Measurements from ENCODE around the gene C14orf132.
"Not testable (repeated sequence)": the region's sequence is repeated elsewhere in the genome, so short reads cannot be mapped to it uniquely, and the experiment has no call there.

C14orf132 gene

GRCh38 chr14:96038920-96039632 lies at the start of gene C14orf132:
C14orf132 (plus strand) TSS chr14:96039362; CDS start chr14:96039501, 139 bp downstream.
- DNase-seq: peak; percentile 53

GRCh38 chr14:95993768-95994592 lies 45.2 kb upstream of the C14orf132 start:
- DNase-seq: peak; percentile 42

DNA sequence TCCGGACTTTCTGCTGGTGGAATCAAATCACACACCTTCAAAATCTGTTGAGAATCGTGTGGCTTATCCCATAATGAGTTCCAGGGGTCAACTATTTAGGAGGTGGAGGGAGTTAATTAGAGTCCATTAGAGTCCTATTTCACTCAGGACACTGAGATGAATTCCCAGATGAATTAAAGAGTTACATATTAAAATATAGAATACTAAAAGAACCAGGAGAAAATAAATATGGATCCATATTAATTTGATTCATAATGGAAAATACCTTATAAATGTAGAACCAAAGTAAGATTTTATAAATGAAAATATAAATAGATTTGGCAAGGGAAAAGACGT lies 44.6 kb upstream of the C14orf132 start:
- DNase-seq: no peak

GRCh38 chr14:95998656-95999055 lies 40.5 kb upstream of the C14orf132 start:
- DNase-seq: peak; percentile 5

DNA sequence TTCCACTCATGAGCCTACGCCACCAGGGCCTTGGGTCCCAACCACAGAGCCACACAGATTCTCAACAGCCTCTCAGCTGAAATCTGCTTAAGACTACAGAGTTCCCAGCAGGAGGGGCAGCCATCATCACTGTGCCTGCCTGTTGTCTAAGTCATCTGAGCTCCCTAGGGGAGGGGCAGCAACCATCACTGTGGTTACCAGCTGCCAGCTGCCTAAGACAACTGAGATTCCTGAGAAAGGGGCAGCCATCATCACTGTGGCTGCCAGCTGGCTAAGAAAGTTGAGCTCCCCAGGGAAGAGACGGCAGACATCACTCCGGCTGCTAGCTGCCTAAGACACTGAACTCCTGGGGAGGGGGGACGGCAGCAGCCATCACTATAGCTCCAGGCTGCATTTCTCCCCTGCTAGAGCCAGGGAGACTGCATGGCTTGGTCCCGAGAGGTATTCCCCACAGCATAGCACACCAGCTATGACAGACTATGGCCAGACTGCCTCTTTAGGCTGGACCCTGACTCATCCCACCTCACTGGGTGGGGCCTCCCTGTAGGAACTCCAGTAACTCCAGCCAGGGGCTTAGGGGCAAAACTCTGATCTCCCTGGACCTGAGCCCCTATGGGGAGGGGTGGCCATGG lies 37.2 kb upstream of the C14orf132 start:
- DNase-seq: no peak

DNA sequence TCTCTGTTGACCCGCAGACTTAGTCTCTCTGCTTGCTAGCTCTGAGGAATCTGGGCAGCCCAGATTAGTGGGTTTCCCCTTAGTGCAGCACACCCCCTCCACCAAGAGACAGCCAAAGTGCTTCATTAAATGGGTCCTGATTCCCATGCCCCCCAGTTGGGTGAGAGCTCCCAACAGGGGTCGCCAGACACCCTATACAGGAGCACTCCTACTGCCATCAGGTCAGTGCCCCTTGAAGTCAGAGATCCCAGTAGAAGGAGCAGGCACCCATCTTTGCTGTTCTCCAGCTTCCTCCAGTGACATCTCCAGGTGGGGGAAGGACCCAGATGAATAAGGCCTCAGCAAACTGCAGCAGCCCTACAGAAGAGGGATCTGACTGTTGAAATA lies 36.7 kb upstream of the C14orf132 start:
- no peak for DNase-seq

GRCh38 chr14:96011131-96011530 lies 28.0 kb upstream of the C14orf132 start:
- DNase-seq: no peak

GRCh38 chr14:96011607-96012006 lies 27.6 kb upstream of the C14orf132 start:
- no peak for DNase-seq

DNA sequence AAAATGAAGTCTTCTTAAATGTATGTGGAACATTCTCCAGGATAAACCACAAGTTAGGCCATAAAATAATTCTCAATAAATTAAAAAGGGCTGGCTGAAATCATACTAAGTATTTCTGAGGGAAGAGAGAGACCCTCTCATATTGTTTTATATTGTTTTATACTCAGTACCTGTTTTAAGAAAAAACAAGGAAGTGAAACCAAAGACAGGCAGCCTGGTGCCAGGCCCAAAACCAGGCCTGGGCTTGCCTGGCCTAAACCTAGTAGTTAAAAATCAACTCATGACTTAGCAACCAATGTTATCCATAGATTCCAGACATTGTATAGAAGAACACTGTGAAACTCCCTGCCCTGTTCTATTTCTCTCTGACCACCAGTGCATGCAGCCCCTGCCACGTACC lies 26.4 kb upstream of the C14orf132 start:
- DNase-seq: not testable (repeated sequence)

GRCh38 chr14:96014176-96014575 lies 25.0 kb upstream of the C14orf132 start:
- no peak for DNase-seq

GRCh38 chr14:96016501-96017160 lies 22.5 kb upstream of the C14orf132 start:
- peak; percentile 61 for DNase-seq

GRCh38 chr14:96017882-96018281 lies 21.3 kb upstream of the C14orf132 start:
- DNase-seq: no peak

- no peak for DNase-seq
Observed at GRCh38 chr14:96027431-96028355, 11.5 kb upstream of the C14orf132 start.

GRCh38 chr14:96029089-96029645 lies 10.0 kb upstream of the C14orf132 start:
- DNase-seq: no peak

DNA sequence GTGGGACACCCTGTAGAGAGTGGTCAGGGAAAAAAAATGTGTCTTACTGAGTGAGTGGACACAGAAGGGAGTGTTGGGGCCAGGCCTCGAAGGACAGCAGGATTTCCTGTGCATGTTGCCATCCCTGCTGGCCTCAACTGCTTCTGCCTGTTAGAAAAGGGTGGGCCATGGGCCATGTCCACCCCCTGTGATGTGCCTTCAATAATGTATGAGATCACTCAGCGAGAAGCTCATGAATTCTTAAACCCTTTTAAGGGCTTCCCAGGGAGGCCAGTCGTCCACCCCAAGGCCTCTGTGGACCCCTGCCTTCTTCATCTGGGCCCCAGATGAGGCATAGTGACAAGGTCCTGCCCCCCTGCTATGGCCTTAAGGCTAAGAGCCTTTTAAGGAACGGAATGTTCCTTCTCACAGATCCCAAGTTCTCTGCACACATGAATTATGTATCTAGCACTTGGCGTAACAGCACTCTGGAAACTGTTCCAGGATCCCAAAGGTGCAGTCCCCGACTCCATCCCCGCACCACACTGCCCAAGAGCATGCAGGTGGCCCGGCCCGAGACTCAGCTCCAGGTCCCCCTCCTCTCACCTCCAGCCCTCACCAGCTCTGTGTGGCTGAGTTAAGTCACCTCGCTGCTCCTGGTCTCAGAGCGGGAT lies 8.9 kb upstream of the C14orf132 start:
- DNase-seq: no peak

DNA sequence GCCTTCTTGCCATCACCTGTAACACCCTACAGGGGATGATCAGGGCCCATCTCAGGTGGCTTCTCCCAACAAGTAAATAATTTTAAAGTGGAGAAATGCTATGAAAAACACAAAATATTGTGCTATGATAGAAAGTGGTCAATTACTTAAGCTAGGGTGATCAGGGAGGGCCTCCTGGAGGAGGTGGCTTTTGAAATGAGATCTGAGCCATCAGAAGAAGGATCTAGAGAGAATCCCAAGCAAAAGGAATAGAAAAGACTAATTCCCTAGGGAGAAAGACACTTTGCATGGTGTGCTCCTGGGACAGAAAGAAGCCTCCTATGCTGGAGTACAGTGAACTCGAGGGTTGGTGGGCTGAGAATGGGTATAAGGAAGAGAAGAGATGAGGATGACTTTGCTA lies 7.5 kb upstream of the C14orf132 start:
- DNase-seq: no peak

DNA sequence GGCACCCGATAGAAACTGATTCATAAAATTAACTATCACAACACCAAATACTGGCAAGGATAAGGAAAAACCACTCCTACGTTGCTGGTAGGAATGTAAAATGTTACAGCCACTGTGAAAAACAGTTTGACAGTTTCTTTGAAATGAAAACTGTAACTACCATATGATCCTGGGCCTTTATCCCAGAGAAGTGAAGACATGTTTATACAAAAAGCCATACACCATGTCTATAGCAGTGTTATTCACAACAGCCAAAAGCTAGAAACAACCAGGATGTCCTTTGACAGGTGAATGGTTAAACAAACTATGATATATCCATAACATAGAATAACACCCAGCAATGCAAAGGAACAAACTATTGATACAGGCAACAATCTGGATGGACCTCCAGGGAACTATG lies 3.7 kb upstream of the C14orf132 start:
- DNase-seq: no peak

DNA sequence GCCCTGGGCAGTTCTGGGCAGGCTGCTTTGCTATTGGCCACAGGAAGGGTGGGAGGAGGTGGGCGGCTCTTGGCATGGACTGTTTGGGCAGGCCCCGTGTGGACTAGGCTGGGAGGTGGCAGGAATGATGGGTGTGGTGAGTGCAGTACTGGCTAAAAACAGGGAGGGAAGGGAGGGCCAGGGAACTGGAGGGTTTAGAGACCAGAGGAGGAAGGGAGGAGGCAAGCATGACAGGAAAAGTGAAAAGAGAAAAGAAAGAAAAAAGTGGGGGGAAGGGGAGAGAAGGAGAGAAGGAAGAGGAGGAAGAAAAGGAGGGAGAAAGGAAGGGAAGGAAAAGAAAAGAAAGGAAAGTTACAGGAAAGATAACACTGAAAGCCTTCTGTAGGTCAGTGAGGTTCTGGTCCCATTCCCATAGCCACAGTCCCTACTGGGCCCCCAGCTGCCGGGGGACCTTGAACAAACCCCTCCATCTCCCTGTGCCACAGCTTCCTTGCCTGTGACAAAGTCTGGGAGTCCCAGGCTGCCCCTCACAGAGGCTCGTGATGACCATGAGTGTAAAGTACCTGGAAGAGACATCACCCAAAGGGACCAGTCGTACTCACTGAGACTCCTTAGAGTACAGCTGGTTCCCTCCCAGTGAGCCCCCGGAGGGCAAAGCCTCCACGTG lies 1.1 kb upstream of the C14orf132 start:
- DNase-seq: no peak

DNA sequence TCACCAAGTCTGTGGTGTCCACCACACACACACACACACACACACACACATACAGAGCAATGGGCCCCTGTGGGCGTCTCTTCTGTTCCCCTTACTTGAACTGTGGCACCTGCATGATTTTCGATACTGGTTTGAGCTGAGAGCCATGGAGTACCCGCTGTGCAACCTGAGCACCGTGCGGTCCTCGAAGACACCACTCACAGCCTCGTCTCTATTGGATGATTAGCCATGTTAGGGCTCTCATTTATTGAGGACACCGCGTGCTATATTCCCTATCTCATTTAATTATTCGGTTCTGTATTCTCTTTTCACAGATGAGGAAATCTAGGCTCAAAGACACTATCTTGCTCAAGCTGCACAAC lies 623 bp upstream of the C14orf132 start:
- DNase-seq: no peak

DNA sequence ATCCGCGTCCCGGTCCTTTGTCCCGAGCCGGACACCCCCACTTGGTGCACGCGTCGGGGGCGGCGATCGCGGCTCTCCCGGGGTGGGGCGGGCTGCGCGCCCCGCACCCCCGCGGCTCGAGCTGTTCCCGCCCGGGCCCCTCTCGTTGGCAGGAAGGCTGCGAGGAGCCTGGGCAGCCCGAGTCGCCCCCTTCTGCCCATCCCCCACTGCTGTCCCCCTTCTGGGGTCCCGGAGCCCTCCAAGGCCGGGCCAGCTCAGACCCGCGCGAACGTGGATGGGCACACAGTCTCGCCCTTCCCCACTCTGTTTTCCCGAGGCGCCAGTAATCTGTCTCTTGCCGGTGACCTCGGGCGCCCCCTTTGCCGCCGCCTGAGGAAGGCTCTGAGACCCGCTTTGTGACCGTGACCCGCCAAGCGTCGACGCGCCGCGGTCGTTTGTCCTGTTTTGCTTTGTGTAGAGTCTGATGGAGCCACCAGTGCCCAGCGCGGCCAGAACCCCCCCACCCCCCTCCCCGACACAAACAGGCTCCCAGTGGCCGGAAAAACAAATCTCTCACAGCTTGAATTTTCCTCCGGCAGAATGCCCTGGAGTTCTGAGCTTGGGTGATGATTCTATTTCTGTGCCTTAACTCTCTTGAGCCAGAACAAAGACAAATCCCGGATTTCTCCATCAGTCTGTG lies 610 bp downstream of the C14orf132 start:
- DNase-seq: peak; percentile 32

Measured in NCI-H2227 treated with DMSO at 0.1 percent for 48 hours (cell line).